SU-DHL-6 (cell line): Measurements from ENCODE around the gene CENPL.

ENCODE experiments used
- EZH2phosphoT487 ChIP-seq: fragments of 200-600 bp; sonication (generic), shearing (Covaris generic); conservative IDR thresholded peaks from 2 replicates; pipeline ENCODE4 v1.6.1; 2018; ENCODE audit warnings: mild to moderate bottlenecking, antibody characterized with exemption, low read length, moderate library complexity, mixed read lengths
- TF ChIP-seq, protein P1 (sequence below): fragments of 200-600 bp; sonication (generic); IDR thresholded peaks from one replicate; pipeline ENCODE4 v1.5.1; 2017; ENCODE audit warnings: antibody characterized with exemption, mild to moderate bottlenecking, low read length, moderate library complexity; ENCODE audit not compliant: insufficient read depth, poor library complexity, severe bottlenecking

GRCh38 chr1:173771560-173771959 is 53.1 kb downstream of the CENPL start:
- TF ChIP-seq, protein P1, sequence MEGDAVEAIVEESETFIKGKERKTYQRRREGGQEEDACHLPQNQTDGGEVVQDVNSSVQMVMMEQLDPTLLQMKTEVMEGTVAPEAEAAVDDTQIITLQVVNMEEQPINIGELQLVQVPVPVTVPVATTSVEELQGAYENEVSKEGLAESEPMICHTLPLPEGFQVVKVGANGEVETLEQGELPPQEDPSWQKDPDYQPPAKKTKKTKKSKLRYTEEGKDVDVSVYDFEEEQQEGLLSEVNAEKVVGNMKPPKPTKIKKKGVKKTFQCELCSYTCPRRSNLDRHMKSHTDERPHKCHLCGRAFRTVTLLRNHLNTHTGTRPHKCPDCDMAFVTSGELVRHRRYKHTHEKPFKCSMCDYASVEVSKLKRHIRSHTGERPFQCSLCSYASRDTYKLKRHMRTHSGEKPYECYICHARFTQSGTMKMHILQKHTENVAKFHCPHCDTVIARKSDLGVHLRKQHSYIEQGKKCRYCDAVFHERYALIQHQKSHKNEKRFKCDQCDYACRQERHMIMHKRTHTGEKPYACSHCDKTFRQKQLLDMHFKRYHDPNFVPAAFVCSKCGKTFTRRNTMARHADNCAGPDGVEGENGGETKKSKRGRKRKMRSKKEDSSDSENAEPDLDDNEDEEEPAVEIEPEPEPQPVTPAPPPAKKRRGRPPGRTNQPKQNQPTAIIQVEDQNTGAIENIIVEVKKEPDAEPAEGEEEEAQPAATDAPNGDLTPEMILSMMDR, result no peak
- TF ChIP-seq EZH2phosphoT487, result no peak
